ENCODE results near the gene BAG2. TPM values are rescaled to one million over a fixed set of nuclear protein-coding genes. Genes with fewer than 3 reads are reported as not detected.
A peak's percentile ranks its signal among the peaks of the same experiment; 100 is the strongest.

BAG2 gene
- total RNA-seq, 1 donor from 2014 or later = 3.2 TPM

GRCh38 chr6:57221191-57221935 is 49.2 kb downstream of the BAG2 start:
- Mint-ChIP-seq H3K9me3 (no peaks in the 10 kb centered on the region), H3K27ac (ENCODE audit: unreplicated experiment) (peak overlapping the region; percentile 39), H3K4me3 (peak overlapping the region; percentile 91), H3K4me1 (peaks cover 50% of the 10 kb centered on the region), H3K36me3 (ENCODE audit: low read depth) (peaks cover 20% of the 10 kb centered on the region), H3K27me3 (ENCODE audit: low read depth) (no peaks in the 10 kb centered on the region)
- peak; percentile 55 for DNase-seq (ENCODE audit: low read depth, low spot score)
- TF ChIP-seq CTCF (conservative IDR thresholded peaks at IDR 0.05) = peak; percentile 60

- Mint-ChIP-seq H3K9me3 (no peaks in the 10 kb centered on the region), H3K4me3 (peak within 1 kb of the TSS; percentile 98), H3K36me3 (ENCODE audit: low read depth) (peaks cover 16% of the 10 kb centered on the region), H3K27me3 (ENCODE audit: low read depth) (no peaks in the 10 kb centered on the region), H3K27ac (ENCODE audit: unreplicated experiment) (peak within 1 kb of the TSS; percentile 99), H3K4me1 (peaks cover 51% of the 10 kb centered on the region)
- DNase-seq (ENCODE audit: low read depth, low spot score) = peak; percentile 84
- no peak for TF ChIP-seq CTCF (conservative IDR thresholded peaks at IDR 0.05)
Measured at GRCh38 chr6:57221936-57222742, 50.0 kb downstream of the BAG2 start, which contains the start of gene RAB23. Gene RAB23 (minus strand): TSS chr6:57222307. CDS start chr6:57210380, 11,927 bp downstream.

GRCh38 chr6:57222743-57223077 is 50.6 kb downstream of the BAG2 start:
- DNase-seq (ENCODE audit: low read depth, low spot score) = no peak
- peaks cover 51% of the 10 kb centered on the region for H3K4me1 Mint-ChIP-seq
- no peaks in the 10 kb centered on the region for H3K27me3 Mint-ChIP-seq (ENCODE audit: low read depth)
- no peak for TF ChIP-seq CTCF (conservative IDR thresholded peaks at IDR 0.05)
- peak overlapping the region; percentile 98 for H3K4me3 Mint-ChIP-seq
- H3K27ac Mint-ChIP-seq (ENCODE audit: unreplicated experiment) = no peak overlapping the region
- peaks cover 16% of the 10 kb centered on the region for H3K36me3 Mint-ChIP-seq (ENCODE audit: low read depth)
- no peaks in the 10 kb centered on the region for H3K9me3 Mint-ChIP-seq

- TF ChIP-seq CTCF (conservative IDR thresholded peaks at IDR 0.05) = no peak
- H3K27me3 Mint-ChIP-seq (ENCODE audit: low read depth) = no peaks in the 10 kb centered on the region
- H3K4me3 Mint-ChIP-seq = peak overlapping the region; percentile 5
- H3K4me1 Mint-ChIP-seq = peaks cover 40% of the 10 kb centered on the region
- DNase-seq (ENCODE audit: low read depth, low spot score) = no peak
- H3K27ac Mint-ChIP-seq (ENCODE audit: unreplicated experiment) = no peak overlapping the region
- no peaks in the 10 kb centered on the region for H3K9me3 Mint-ChIP-seq
- peaks cover 6% of the 10 kb centered on the region for H3K36me3 Mint-ChIP-seq (ENCODE audit: low read depth)
Measured at GRCh38 chr6:57224769-57225515, 52.8 kb downstream of the BAG2 start.

- Mint-ChIP-seq H3K36me3 (ENCODE audit: low read depth) (no peaks in the 10 kb centered on the region), H3K27me3 (ENCODE audit: low read depth) (no peaks in the 10 kb centered on the region), H3K27ac (ENCODE audit: unreplicated experiment) (peak overlapping the region; percentile 2), H3K9me3 (no peaks in the 10 kb centered on the region), H3K4me1 (peaks cover 32% of the 10 kb centered on the region), H3K4me3 (peak overlapping the region; percentile 3)
- TF ChIP-seq CTCF (conservative IDR thresholded peaks at IDR 0.05) = no peak
- DNase-seq (ENCODE audit: low read depth, low spot score) = no peak
Measured at GRCh38 chr6:57226221-57226620, 54.1 kb downstream of the BAG2 start.
